Liver (tissue), 3 donors: ENCODE data around the gene PCDHGA9.
"Not testable (repeated sequence)": the region's sequence is repeated elsewhere in the genome, so short reads cannot be mapped to it uniquely, and the experiment has no call there.

Source experiments
- ATF3 ChIP-seq: IDR thresholded peaks from 2 replicates; pipeline ENCODE4 v1.6.1; 2016; ENCODE audit warnings: antibody characterized with exemption
- CTCF ChIP-seq: fragments of 150-350 bp; IDR thresholded peaks from 2 replicates; pipeline ENCODE4 v1.5.1; 2017; ENCODE audit warnings: improper control_type of control experiment, low read depth, low read length; ENCODE audit not compliant: missing input control
- MAX ChIP-seq: IDR thresholded peaks from 2 replicates; pipeline ENCODE4 v1.6.1; 2016; ENCODE audit warnings: antibody characterized with exemption
- donor health status: healthy.
- donor health status: healthy.

GRCh38 chr5:141414548-141415274, 12.1 kb downstream of the PCDHGA9 start:
- TF ChIP-seq CTCF, ATF3, MAX: not testable (repeated sequence)
